PFSK-1 (cell line): ENCODE results near the gene MAPKBP1.

Experiments
- REST ChIP-seq, 2 experiments: IDR thresholded peaks; 2 replicates each; pipeline versions ENCODE4 v1.6.1 to v1.8.0; 2011 to 2012; ENCODE audit warnings: low read depth in 2 of 2, low read length in 2 of 2, control low read depth in 1 of 2, inconsistent platforms in 1 of 2, mild to moderate bottlenecking in 1 of 2, moderate library complexity in 1 of 2; ENCODE audit not compliant: insufficient read depth in 1 of 2
- SIN3A ChIP-seq: IDR thresholded peaks from 2 replicates; pipeline ENCODE4 v1.6.1; 2012; ENCODE audit warnings: mild to moderate bottlenecking, low read length, moderate library complexity, borderline replicate concordance; ENCODE audit not compliant: insufficient read depth

GRCh38 chr15:41792000-41792637 lies 17.8 kb downstream of the MAPKBP1 start:
- TF ChIP-seq SIN3A (no peak), REST (IDR thresholded peaks at IDR 0.05; ENCODE audit: insufficient read depth in 1 of 2, low read depth in 2 of 2, low read length in 2 of 2) (no peak)
